ENCODE results near the gene RGL4. TPM values are rescaled to one million over a fixed set of nuclear protein-coding genes. Genes with fewer than 3 reads are reported as not detected.

The RGL4 gene
- total and polyA plus RNA-seq, 2 of the 13 experiments (the other 11 are each of a cell fraction or from before 2014, with no cell fraction given), result not detected

DNA sequence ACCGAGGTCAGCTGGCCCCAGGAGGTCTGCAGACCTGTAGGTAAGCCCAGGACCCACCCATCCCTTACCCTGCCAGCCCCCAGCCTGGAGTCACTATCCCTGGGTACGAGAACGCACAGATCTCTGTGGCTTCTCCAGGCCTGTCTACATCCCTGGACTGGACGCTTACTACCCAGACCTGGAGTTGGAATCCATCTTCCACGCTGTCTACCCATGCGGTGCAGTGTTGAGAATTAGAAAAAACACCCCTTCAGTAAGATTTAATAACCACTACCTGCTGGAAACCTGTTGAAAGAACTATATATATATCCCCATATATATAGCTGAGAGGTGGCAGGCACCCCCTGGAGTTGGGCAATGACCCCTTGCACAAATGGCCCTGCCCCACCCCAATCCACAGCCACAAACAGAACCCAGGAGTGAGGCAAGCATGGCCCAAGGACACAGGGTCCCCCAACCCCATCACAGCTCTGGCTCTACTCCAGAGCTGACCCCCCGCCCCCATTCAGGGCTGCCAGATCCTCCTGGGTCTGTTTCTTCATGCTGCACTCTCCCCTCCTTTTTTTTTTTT is 17.7 kb upstream of the RGL4 start:
- Histone ChIP-seq H3K4me2 (ENCODE audit: low read depth, low read length) (no peak overlapping the region), H3K9ac (ENCODE audit: insufficient read depth, low read depth, low read length) (no peak overlapping the region), H3K79me2 (ENCODE audit: insufficient read depth, low read length) (no peaks in the 10 kb centered on the region), H3K27me3 (ENCODE audit: control insufficient read depth in 1 of 2, insufficient read depth in 2 of 2, low read length in 2 of 2) (no peaks in the 10 kb centered on the region), H3K36me3 (replicated peaks in 1 of 2; ENCODE audit: control insufficient read depth in 1 of 2, insufficient read depth in 2 of 2, low read length in 2 of 2) (no peaks in the 10 kb centered on the region; a peak in 1 of 5 replicates), H3K4me3 (replicated peaks in 1 of 3; ENCODE audit: insufficient read depth in 1 of 3, low read depth in 2 of 3, low read length in 3 of 3) (no peak overlapping the region), H3K4me1 (ENCODE audit: insufficient read depth, low read length) (peaks cover 63% of the 10 kb centered on the region), H3K27ac (ENCODE audit: extremely low read length, insufficient read depth, low read length) (no peak overlapping the region), H4K20me1 (ENCODE audit: insufficient read depth, low read length) (no peaks in the 10 kb centered on the region), H2AFZ (ENCODE audit: low read length) (no peak overlapping the region), H3K9me3 (ENCODE audit: low read length) (no peaks in the 10 kb centered on the region)
- POLR2A ChIA-PET, result no interaction called here
- intact Hi-C loops (cut with micrococcal nuclease; ENCODE audit: unreplicated experiment) (no loop called here), in situ Hi-C loops (cut with HindIII; ENCODE audit: extremely low pct_ligation_motif_present, low pct_unique_long_range_greater_than_20kb) (no loop called here)
- BruUV-seq (replicated peaks), result no TSS peak
- TF ChIP-seq GATA4 (IDR thresholded peaks at IDR 0.05; ENCODE audit: borderline replicate concordance, low read depth) (no peak), TSC22D2 (CRISPR knock-in tag; IDR thresholded peaks at IDR 0.05; ENCODE audit: borderline replicate concordance) (no peak), ZBTB7B (CRISPR knock-in tag; IDR thresholded peaks at IDR 0.05) (no peak), RARA (CRISPR knock-in tag; IDR thresholded peaks at IDR 0.05) (no peak), HNRNPL (IDR thresholded peaks at IDR 0.05; ENCODE audit: low read depth, low read length) (no peak)
- TF ChIP-seq, protein P1, sequence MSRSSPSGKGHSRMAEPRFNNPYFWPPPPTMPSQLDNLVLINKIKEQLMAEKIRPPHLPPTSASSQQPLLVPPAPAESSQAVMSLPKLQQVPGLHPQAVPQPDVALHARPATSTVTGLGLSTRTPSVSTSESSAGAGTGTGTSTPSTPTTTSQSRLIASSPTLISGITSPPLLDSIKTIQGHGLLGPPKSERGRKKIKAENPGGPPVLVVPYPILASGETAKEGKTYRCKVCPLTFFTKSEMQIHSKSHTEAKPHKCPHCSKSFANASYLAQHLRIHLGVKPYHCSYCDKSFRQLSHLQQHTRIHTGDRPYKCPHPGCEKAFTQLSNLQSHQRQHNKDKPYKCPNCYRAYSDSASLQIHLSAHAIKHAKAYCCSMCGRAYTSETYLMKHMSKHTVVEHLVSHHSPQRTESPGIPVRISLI (CRISPR knock-in tag; IDR thresholded peaks at IDR 0.05; ENCODE audit: borderline replicate concordance), result no peak
- TF ChIP-seq, protein P2, sequence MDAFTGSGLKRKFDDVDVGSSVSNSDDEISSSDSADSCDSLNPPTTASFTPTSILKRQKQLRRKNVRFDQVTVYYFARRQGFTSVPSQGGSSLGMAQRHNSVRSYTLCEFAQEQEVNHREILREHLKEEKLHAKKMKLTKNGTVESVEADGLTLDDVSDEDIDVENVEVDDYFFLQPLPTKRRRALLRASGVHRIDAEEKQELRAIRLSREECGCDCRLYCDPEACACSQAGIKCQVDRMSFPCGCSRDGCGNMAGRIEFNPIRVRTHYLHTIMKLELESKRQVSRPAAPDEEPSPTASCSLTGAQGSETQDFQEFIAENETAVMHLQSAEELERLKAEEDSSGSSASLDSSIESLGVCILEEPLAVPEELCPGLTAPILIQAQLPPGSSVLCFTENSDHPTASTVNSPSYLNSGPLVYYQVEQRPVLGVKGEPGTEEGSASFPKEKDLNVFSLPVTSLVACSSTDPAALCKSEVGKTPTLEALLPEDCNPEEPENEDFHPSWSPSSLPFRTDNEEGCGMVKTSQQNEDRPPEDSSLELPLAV (CRISPR knock-in tag; conservative IDR thresholded peaks at IDR 0.05; ENCODE audit: low read depth), result no peak
- CTCF ChIA-PET (ENCODE audit: low intra/inter-chr PET ratio, low total read pairs), result no interaction called here
- no peak for DNase-seq (ENCODE audit: low spot score)
- no peak for ATAC-seq
- FAIRE-seq, result no peak
- WGBS (ENCODE audit: low lambda C conversion rate), result 91% methylated on average over 4 of the region's 7 CpGs
